IMR-90 (cell line): ENCODE measurements around the gene P2RX3.

Source experiments
- BHLHE40 ChIP-seq: fragments of 150-350 bp; IDR thresholded peaks from 2 replicates; pipeline ENCODE4 v1.6.1; 2016; ENCODE audit warnings: mild to moderate bottlenecking, low read depth, low read length
- CTCF ChIP-seq: conservative IDR thresholded peaks from 2 replicates; pipeline ENCODE4 v1.5.1; 2012; ENCODE audit warnings: mild to moderate bottlenecking, low read depth, low read length, improper control_type of control experiment
- ELK1 ChIP-seq: fragments of 150-350 bp; IDR thresholded peaks from 2 replicates; pipeline ENCODE4 v1.6.1; 2016; ENCODE audit warnings: low read depth, mild to moderate bottlenecking, low read length, moderate library complexity, borderline replicate concordance
- MAFK ChIP-seq: IDR thresholded peaks from 2 replicates; pipeline ENCODE4 v1.6.1; 2012; ENCODE audit warnings: low read depth, low read length, improper control_type of control experiment
- MAZ ChIP-seq: IDR thresholded peaks from 2 replicates; pipeline ENCODE4 v1.6.1; 2012; ENCODE audit warnings: low read depth, mild to moderate bottlenecking, low read length, improper control_type of control experiment, moderate library complexity, borderline replicate concordance
- POLR2A ChIP-seq: IDR thresholded peaks from 2 replicates; pipeline ENCODE4 v1.6.1; 2012; ENCODE audit warnings: mild to moderate bottlenecking, low read depth, low read length
- RCOR1 ChIP-seq: IDR thresholded peaks from 2 replicates; pipeline ENCODE4 v1.6.1; 2012; ENCODE audit warnings: mild to moderate bottlenecking, low read length, improper control_type of control experiment; ENCODE audit not compliant: insufficient replicate concordance
- SMC3 ChIP-seq: fragments of 150-350 bp; IDR thresholded peaks from 2 replicates; pipeline ENCODE4 v1.6.1; 2016; ENCODE audit warnings: low read depth, mild to moderate bottlenecking, antibody characterized with exemption, low read length, moderate library complexity

GRCh38 chr11:57325735-57326048, 12.5 kb upstream of the P2RX3 start:
- TF ChIP-seq CTCF (no peak), MAZ (no peak), POLR2A (no peak), MAFK (no peak), SMC3 (no peak), BHLHE40 (no peak), RCOR1 (no peak), ELK1 (no peak)
